DLD1 (cell line): ENCODE results near the gene PLOD2.

ENCODE experiments used
- in situ Hi-C: cut with HindIII; loops from 2 replicates; pipeline ENCODE4 v1.10.0; 2017; ENCODE audit warnings: low sequenced_read_pairs

The PLOD2 gene

DNA sequence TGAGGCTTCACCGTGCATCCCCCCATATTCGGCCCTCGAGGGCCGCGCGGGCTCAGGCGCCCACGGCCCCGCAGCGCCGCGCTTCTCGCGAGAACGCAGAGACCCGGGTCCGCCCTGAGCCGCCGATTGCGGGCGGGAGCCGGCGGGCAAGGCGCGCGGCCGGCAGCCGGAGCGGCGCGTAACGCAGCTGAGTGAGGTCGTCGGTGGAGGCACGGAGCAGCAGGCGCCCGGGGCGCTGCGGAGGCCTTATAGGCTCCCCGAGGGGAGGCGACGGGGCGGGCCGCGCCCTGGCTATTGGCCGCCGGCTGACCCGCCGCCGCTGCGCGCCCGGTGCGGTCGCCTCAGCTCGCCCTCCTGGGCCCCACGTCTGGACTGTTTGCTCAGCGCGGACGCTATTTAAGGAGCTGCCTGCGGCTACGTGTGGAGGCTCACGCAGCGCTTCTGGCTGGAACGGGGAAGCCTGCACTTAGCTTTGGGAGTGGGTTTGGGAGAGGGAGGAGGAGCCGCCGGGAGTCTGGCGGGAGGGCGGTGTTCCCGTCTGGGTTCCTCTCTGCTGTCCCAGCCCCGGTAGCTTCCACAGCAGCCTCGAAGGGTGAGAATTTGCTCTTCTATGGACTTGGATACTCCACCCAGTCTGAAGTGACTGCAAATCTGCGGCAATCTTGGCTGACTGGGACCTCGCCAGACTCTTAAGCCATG is at the start of gene PLOD2:
Gene PLOD2 (minus strand): TSS at position 221 of the 699 bp plus-strand sequence. CDS start 195 bp downstream, at position 26.
- in situ Hi-C loops, result no loop called here

DNA sequence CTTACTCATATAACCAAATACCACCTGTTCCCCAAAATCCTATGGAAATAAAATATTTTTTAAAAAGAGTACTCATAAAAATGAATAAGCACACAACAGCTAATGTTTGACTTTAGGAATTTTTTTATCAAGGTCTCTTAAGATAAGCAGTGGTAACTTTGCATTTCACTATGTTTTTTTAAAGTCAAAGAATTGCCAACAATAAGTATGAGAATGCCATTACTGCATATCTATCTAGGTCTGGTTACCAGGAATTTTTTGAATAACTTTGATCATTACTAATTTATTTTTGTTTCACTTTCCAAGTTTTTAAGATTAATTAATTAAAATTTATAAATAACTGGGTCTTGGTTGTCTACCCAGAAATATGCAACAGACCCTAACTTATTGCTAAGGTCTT is 48.4 kb upstream of the PLOD2 start:
- in situ Hi-C loops, result no loop called here

DNA sequence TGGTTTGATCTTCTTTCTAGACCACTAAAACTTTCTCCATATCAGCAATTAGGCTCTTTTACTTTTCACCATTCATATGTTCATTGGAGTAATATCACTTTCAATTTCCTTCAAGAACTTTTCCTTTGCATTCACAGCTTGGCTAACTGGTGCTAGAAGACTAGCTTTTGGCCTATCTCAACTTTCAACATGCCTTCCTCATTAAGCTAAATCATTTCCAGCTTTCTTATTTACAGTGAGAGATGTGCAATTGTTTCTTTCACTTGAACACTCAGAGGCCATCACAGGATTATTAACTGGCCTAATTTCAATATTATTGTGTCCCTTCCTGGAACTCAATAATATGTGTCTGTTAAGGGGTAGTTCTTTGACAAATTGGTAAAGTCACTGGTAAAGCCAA is 42.8 kb upstream of the PLOD2 start:
- in situ Hi-C loops, result no loop called here

DNA sequence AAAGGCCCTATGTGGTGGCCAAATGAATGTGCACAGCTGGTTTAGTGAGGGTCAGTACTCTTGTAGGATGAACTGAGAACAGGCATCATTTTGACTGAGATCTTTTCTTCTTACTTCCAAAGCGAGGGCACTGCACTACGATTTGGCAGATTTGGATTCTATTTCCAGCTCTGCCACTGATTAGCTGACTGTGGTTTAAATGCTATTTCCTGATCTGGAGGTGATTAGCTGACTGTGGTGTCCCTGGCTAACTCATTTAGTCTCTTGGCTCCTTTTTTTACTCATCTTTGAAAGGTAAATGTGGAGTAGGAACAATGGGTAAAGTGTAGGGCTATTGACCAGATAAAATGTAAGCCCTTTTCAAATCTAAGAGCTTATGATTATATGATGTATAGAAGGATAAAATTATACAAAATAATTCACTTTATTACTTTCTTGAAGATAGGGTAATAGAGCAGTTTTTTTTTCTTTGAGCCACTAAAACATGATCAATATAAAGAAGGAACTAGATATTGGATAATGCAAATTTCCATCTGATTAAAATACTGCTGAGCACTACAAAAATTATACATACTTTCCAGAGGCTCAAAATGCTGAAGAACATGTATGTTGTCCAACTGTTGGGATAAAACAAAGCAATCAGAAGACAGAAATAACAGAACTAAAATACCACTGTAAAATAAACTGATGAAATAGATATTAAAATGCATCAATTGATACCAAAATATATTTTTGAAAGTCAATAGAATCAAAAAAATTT is 39.7 kb upstream of the PLOD2 start:
- in situ Hi-C loops, result no loop called here

DNA sequence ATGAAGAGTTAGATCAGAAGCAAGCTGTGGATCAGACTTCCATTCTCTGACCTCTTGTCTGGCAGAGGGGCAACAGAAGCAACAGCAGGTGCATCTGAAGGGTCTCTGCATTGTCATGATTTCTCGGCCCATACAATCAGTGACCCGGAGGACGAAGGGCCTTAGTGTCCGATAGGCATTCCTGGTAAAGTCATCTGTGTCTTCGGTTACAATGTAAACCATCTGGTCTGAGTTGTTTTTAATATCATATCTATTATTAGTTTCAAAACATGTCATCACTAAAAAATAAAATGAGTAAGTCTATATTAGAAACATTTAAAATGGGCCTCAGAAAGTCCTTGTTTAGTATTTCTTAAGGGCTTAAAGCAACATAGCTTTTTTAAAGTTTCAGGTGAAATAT is 38.8 kb upstream of the PLOD2 start:
- in situ Hi-C loops, result no loop called here

DNA sequence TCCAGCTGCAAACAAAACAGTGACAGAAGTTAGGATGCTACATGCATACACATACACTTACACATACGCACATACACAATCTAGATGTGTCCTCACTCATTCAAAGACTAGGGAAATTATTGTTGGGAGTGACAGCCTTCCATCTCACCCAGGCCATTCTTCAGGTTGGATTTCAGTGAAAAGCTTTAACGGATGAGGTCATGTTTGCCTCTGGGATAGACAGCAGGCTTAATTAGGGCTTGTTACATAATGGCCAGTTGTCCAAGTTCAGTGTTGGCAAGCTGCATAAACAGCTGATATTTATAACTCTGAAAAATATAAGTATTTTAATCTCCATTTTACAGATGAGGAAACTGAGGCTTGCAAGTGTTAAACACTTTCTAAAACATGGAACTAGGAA is 35.8 kb upstream of the PLOD2 start:
- in situ Hi-C loops, result no loop called here

DNA sequence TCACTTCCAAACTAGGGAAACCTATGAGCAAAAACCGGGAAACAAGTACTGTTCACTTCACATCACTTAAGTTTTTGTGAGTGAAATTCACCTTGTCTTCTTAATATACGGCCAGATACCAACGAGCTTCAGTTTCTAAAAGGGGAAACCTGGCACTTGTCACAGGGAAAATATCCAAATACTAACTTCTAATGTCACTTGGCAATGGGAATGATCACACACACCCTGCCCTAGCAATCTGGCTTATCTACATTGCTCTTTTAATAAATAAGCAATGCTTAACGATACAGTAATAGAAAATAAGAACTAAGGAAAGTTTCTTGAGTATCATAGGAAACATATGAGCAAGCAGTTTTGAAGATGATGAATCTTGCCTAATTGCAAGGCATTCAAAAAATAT is 34.6 kb upstream of the PLOD2 start:
- in situ Hi-C loops, result no loop called here

DNA sequence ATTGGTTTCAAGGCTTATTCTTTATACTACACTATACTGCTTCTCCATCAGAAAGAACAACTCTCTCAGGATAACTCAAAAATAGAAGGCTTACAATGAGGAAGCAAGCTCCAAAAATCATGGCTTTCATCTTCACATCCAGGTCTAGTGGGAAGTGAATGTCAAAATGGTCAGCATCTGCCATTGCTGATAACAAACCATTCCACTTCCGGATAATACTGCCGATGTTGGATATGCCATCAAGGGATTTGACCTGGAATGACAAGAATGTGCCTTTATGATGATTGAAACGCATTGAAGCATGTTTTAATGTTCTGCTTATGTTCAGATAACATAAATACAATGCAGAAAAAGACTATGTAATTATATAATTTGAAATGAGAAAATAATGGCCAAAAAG is 34.0 kb upstream of the PLOD2 start:
- in situ Hi-C loops, result no loop called here

DNA sequence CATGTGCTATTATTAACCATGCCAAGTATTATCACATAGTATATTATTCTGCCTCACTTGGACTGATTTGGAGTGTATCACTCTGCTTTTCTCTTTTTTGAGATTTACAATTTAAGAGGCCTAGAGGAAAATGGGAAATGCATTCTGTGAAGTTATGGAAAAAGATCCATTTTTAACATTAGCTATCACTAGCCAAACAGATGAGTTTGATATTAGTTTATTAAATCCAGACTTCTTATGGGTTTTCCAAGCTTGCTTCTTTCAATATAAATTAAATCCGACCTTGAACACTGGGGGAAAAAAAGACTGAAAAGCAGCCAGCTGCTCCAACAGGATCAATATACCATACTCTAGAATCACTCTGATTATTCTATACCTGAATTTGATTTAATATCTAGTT is 30.1 kb upstream of the PLOD2 start:
- in situ Hi-C loops, result no loop called here

DNA sequence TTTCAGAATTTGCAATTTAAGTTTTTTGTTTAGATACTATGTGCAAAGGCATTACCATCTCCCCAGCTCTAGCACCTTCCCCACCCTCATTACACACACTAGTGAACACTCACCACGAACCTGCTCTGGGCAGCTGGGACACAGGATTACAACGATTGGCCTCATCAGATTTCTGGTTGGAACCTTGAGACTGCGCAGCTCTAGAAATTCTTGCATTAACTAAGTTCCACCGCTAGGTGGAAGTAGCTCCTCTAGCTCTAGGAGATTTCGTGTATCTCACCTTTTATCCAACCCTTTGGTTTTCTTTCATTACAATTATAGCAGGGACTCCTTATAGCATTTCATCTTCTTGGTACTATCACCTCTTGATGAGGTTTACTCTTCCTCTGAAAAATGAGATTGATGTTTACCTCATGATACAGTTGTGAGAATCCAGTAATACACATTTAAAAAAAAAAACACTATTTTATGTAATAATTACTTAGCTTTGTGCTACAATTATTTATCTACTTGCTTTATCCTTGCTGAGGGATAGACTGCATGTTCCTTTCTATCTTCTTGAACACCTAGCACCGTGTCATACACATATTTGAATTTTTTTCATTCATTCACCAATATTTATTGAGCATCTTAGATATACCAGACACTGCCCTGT is 28.7 kb upstream of the PLOD2 start:
- in situ Hi-C loops, result no loop called here

DNA sequence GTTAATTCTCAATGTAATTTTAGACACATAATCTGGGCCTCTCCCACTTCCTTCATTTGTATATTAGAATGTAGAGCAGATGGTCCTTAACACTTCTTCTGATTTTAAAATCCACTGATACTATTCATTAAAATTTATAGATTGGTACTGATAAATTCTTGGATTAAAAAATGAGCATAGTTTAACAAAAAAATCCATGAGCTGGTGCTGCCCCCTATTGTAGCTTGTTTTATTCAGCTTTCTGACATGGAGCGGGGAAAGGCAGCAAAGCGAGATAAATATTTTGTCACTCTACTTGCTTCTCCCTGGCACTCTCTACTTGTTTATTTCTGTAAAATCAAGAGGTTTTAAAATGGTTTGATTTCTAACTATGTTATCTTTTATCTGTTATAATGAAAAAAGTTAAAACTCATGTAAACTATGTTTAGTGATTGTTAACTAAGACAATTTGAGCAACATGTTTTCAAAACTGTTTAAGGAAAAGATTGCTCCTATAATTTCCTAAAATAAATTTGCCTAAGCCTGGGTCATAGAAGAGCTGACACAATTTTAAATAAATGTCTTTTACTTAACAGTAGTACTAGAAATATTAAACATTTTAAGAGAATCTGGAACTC is 26.5 kb upstream of the PLOD2 start:
- in situ Hi-C loops, result no loop called here

DNA sequence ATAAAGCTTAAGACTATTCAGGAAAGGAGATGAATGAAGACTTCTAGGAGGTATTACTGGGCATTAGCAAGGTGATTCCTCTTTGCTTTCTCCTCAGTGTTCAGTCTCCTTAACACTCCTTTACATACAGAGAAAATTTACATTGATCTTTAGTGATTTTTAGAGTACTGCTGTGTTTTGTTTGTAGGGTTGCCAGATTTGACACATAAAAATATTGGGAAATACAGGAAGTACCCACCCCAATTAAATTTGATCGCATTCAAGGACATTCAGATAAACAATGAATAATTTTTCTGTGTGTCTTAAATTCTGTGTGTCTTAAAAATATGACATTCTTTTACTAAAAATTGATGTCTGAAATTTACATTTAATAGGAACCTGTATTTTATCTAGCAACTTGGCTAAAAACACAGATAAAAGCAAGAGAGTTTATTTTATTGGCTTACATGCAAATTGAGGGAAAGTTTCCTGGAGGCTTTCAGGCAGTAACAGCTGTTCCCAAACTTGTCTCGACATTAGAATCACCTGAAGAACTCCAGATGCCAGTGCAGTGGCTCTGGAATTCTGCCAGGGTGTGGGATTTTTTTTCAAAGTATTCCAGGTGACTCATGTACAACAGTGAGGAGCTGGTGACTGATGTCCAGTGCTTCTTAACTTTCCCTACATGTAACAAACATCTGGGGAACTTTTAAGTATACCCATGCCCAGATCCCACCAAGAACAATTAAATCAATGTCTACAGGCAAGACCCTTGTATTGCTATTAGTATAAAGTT is 23.4 kb upstream of the PLOD2 start:
- in situ Hi-C loops, result no loop called here

DNA sequence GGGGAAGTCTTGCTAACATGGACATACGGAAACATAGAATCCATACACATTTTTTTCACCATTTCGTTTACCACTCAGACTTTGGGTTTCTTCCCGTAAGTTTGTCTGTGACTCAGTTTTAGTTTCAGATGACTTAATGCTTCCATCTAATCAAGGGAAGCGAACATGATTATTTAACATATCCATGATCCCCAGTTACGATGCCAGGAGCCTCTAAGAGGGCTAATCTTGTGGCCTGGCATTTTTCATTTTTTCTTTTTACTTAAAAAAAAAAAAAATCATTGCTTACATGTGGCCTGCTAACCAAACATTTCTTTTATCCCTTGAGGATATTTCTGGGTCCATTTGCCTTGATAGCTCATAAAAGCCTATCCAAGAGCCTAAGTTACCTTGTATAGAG is 20.2 kb upstream of the PLOD2 start:
- in situ Hi-C loops, result no loop called here

DNA sequence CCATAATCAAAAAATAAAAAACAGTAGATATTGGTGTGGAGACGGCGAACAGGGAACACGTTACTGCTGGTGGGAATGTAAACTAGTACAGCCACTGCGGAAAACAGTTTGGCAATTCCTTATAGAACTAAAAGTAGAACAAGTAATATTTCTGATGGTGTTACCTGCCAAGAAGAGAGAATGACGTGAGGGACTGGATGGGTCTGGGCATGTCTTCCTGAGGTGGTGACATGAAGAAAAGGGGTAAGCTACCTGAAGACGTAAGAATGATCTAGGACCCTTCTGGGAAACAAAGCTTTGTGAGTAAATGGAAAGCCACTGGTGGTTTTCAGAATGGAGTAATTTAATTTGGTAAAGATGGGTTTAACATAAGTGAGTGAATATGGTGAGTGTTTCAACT is 19.4 kb upstream of the PLOD2 start:
- in situ Hi-C loops, result no loop called here

DNA sequence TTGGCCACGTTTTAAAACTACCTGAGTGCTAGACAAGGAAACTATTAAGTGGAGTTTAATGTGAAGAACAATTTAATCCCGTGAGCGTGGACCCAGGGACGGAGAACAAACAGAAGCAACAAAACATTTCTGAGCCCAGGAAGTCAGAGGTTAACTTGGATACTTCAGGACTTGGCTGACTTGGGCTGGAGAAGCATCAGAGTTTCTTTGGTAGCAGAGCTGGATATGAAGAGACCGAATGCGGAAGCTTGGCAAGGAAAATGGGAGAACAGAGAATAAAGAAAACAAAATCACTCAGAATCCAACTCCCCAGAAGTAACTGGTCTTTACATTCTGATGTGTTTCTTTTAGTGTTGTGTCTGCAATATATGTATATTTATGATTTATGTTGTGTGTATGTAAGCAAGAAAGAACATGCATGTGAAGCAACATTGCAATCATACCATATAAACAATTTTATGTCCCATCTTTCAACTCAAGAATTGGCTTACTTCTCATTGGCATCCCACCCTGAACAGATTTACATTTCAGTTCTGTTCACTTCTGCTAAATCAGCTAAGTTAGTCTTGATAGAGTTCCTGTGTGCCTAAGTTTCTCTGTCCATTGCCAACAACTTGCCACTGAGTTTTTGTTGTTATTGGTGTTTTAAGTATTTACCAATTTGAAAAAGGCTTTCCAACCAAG is 17.2 kb upstream of the PLOD2 start:
- in situ Hi-C loops, result no loop called here

DNA sequence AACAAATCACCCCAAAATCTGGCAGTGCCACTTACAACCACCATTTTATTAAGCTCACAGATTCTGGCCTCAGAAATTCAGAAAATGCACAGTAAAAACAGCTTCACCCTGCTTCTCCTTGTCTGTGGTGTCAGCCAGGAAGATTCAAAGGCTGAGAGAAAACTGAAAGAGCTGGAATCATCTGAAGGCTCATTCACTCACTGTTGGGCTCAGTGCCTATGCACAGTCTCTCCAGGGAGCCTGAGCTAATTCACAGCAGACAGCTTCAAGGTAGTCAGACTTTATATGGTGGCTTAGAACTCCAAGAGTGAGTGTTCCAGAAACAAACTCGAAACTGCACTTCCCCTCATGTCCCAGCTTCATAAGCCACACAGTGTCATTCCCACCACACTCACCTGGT is 16.5 kb upstream of the PLOD2 start:
- in situ Hi-C loops, result no loop called here

DNA sequence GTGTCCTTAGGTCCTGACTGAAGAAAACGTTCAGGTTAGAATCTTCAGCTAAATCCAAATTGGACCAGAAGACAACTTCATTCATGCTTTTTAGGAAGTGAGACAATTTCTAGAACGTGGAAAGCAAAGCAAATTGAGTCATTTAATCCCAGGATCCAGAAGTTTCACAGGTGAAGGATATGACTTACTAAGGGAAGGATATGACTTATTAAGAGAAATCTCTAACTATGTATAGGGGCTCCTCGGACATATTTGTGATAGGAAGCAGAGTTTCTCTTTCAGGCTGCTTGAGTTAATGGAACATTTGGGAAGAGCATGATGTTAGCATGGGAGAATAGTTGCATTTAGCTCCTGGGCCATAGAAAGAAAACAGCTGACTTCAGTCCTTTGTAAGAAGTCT is 16.1 kb upstream of the PLOD2 start:
- in situ Hi-C loops, result no loop called here

DNA sequence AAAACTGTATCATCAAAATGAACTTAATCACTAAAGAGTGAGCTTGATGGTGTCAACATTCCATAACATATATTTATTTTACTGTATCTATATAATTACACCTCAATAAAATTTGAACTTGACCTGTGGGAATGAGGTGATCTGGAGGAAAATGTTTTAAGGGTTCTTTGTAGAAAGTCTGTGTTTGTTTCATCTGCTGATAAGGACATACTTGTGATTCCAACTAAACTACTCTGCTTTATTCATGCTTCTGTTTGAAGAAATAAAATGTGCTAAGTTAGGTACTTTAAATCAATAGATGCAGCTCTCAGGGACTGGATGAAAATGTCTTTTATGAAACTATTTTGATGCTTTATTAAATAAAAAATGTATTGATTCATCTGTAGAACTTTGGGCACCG is 11.6 kb upstream of the PLOD2 start:
- in situ Hi-C loops, result no loop called here

DNA sequence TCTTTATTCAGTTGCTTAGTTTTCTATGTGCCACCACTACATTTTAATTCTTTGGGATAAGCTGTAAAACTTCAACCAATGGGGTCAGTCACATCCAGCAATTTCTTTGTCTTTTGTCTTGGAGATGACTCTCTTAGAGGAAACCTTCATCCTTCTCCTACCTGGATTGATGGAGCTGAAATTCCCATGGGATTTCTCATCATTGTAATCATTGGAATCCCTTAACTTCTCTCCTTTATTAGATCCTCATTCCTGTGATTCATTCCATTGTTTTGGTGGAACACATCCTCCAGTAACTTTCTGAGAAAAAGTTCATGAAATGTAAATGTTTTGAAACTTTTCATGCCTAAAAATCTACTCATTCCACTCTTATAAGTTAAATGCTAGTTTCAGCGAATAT is 9.6 kb upstream of the PLOD2 start:
- in situ Hi-C loops, result no loop called here

DNA sequence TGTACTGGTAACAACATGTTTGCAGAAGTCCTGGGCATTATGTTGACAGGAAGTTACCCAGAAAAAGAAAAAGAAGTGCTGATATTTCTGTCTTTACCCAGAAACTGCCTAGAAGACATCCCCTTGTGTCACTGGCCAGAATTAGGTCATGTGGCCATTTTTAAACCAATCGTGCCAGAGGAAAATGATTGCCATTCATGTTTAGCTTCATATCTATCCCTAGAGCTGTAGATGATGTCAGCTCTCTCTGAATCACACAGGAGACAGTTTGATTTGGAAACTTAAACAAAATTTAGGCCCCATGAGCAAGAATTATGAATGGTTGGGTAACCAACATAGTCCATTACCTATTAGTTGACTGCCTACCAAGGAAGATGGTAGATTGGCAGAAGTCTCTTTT is 8.9 kb upstream of the PLOD2 start:
- in situ Hi-C loops, result no loop called here
